Kidney (tissue), 14 donors: Measurements from ENCODE around the gene KRT75. TPM values are rescaled to one million over a fixed set of nuclear protein-coding genes. Genes with fewer than 3 reads are reported as not detected.

Experiments used
- DNase-seq, 5 donors: peaks; one replicate each; pipeline ENCODE4 v3.0.0-alpha.2; 2013 to 2020
- FAIRE-seq: peaks from 2 replicates; lab custom pipeline; 2012; peaks lifted over from hg19 to GRCh38; lab: Jason Lieb, UNC
- H3K27ac ChIP-seq, 2 donors: one replicate each; pipeline ENCODE4 v1.7.0; 2013; ENCODE audit warnings: low read depth in 2 of 2, low read length in 2 of 2, inconsistent platforms in 1 of 2
- H3K27me3 ChIP-seq: one replicate; pipeline ENCODE4 v1.7.1; 2013; ENCODE audit warnings: low read length, inconsistent platforms; ENCODE audit not compliant: control insufficient read depth, insufficient read depth
- H3K36me3 ChIP-seq, 3 donors: one replicate each; pipeline versions ENCODE4 v1.7.0 to v1.7.1; 2013; ENCODE audit warnings: low read length in 3 of 3, control low read depth in 1 of 3, inconsistent platforms in 1 of 3; ENCODE audit not compliant: insufficient read depth in 3 of 3, control insufficient read depth in 2 of 3
- H3K4me1 ChIP-seq, 3 donors: one replicate each; pipeline versions ENCODE4 v1.7.0 to v1.7.1; 2013; ENCODE audit warnings: low read length in 3 of 3, inconsistent platforms in 1 of 3, low read depth in 1 of 3; ENCODE audit not compliant: control insufficient read depth in 2 of 3, insufficient read depth in 2 of 3
- H3K4me3 ChIP-seq, 3 donors: one replicate each; pipeline versions ENCODE4 v1.7.0 to v1.8.1; 2013; ENCODE audit warnings: low read length in 3 of 3, control low read depth in 1 of 3, inconsistent platforms in 1 of 3
- H3K9ac ChIP-seq, 3 donors: one replicate each; pipeline versions ENCODE4 v1.7.0 to v1.7.1; 2013; ENCODE audit warnings: low read length in 3 of 3, control low read depth in 1 of 3, inconsistent platforms in 1 of 3
- H3K9me3 ChIP-seq, 3 donors: one replicate each; pipeline versions ENCODE4 v1.7.0 to v1.7.1; 2013; ENCODE audit warnings: low read length in 3 of 3, control low read depth in 1 of 3, inconsistent platforms in 1 of 3; ENCODE audit not compliant: control insufficient read depth in 2 of 3, insufficient read depth in 1 of 3
- intact Hi-C: fragments of 100-400 bp; cut with DNase I; formaldehyde crosslinking; loops from one replicate; pipeline ENCODE4 v1.11.1; 2022
- polyA plus RNA-seq: library from polyadenylated mRNA; stranded (reverse); fragments of 350-450 nt; fragmentation: Illumina TruSeq; extraction: RNeasy Lipid Tissue Mini Kit (QIAGEN cat#74804); gene quantifications from one replicate; pipeline ENCODE4 v1.2.3, GENCODE V29; 2014; ENCODE audit warnings: low read depth, low replicate concordance; ENCODE audit not compliant: insufficient read depth
- total RNA-seq: library from RNA; stranded (reverse); fragmentation: NEBNext Ultra II Directional; extraction: Animal tissue kit (Norgen Biotek cat#: 25700); gene quantifications from one replicate; pipeline ENCODE4 v1.2.1, GENCODE V29; 2021
- TF ChIP-seq, protein P1 (sequence below): IDR thresholded peaks from 3 replicates; pipeline ENCODE4 v1.5.1; 2012; ENCODE audit warnings: mild to moderate bottlenecking, moderate library complexity, borderline replicate concordance; ENCODE audit not compliant: insufficient read depth; ENCODE audit errors: extremely low read depth
- donor health status: control.
- donor health status: control.
- donor health status: control.
- donor health status: control.
- donor health status: control.
- donor health status: DM: yes; HTN: yes; CAD: no.
- donor health status: Normal renal cell carcinoma (clear cell type).

KRT75 gene
- total and polyA plus RNA-seq, 2 donors from 2014 or later: not detected

DNA sequence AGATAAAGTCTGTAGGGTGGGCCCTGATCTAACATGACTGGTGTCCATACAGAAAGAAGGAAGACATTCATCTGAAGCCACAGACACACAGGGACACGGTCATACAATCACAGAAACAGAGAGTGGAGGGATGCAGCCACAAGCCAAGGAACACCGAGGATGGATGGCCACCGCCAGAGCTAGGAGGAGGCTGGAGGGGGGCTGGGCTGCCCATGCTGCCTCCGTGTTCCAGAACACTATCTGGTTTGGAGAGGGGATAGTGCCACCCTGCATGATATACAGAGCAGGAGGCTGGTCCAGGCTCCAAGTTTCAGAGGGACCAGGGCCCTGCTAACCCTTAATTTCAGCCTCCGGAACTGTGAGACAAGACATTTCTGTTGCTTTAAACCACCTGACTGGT lies 8.7 kb downstream of the KRT75 start:
- FAIRE-seq: no peak
- intact Hi-C loops: no loop called here

DNA sequence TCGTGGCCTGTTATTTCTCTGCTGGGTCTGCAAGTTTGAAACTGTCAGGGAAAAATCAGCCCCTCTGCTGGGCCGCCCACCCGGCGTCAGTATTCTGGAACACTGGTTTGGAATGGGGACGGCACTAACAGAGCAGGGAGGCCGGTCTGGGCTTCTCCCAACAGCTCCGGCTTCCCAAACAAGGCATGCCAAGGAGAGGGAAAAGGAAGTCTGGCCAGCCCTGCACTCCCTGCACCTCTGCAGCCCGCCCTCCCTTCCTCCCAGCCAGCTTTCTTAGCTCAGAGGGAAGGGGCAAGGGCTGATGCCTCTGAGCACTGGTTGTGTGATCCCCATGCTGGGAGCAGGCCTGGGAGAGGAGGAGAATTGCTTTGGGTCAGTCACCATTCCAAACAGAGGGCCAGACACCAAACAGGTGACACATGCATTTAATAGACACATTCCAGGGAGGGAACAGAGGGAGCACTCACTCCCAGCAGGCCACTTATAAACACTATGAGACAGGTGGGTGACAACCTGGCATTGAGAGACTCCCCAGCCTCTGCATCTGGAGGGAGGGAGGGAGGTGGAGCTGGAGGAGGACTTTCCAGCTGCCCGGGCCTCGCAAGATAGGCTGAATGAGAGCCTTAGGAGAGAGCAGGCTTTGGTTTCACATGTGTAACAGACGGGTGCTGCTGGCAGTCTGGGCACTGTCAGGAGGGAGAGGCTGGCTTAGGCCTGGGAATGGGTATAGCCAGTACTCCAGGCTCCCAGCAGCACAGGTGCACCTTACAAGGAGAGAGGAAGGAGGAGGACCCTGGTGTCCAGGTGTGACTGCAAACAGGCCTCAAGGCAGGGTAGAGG lies 10.3 kb downstream of the KRT75 start:
- Histone ChIP-seq H3K4me1 (no peaks in the 10 kb centered on the region), H3K27ac (no peak overlapping the region), H3K36me3 (no peaks in the 10 kb centered on the region), H3K9ac (no peak overlapping the region), H3K4me3 (no peak overlapping the region), H3K27me3 (no peaks in the 10 kb centered on the region), H3K9me3 (no peaks in the 10 kb centered on the region)
- FAIRE-seq (no peak), DNase-seq (peak in 1 of 5 donors; percentile 74)
- intact Hi-C loops: no loop called here
- TF ChIP-seq, protein P1, sequence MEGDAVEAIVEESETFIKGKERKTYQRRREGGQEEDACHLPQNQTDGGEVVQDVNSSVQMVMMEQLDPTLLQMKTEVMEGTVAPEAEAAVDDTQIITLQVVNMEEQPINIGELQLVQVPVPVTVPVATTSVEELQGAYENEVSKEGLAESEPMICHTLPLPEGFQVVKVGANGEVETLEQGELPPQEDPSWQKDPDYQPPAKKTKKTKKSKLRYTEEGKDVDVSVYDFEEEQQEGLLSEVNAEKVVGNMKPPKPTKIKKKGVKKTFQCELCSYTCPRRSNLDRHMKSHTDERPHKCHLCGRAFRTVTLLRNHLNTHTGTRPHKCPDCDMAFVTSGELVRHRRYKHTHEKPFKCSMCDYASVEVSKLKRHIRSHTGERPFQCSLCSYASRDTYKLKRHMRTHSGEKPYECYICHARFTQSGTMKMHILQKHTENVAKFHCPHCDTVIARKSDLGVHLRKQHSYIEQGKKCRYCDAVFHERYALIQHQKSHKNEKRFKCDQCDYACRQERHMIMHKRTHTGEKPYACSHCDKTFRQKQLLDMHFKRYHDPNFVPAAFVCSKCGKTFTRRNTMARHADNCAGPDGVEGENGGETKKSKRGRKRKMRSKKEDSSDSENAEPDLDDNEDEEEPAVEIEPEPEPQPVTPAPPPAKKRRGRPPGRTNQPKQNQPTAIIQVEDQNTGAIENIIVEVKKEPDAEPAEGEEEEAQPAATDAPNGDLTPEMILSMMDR: no peak

More for the DNA sequence above, 8.7 kb downstream of the KRT75 start:
- Histone ChIP-seq H3K4me1 (no peaks in the 10 kb centered on the region), H3K27me3 (no peaks in the 10 kb centered on the region), H3K9me3 (no peaks in the 10 kb centered on the region), H3K36me3 (no peaks in the 10 kb centered on the region), H3K27ac (no peak overlapping the region), H3K4me3 (no peak overlapping the region), H3K9ac (no peak overlapping the region)
- TF ChIP-seq, protein P1: no peak
- no peak for DNase-seq

DNA sequence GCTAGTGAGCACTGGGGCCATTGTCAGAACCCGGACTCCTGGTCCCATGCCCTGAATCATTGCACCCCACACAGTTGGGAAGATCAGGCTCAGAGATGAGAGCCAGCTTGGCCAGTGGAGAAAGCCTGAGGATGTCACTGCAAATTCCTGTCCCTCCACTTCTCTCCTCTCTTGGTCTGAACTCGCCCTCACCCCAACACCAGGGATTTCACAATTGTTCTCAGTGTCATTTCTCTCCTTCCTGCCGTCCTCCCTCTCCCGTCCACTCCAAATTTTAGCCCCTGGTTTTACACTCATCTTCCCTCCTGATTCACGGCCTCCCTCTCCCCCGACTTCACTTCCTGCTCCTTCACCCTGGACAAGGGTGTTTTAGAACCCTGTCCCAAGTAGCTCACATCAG lies 11.1 kb downstream of the KRT75 start:
- no peak for FAIRE-seq

More for the DNA sequence above, 11.1 kb downstream of the KRT75 start:
- no peak overlapping the region for H3K9ac ChIP-seq
- intact Hi-C loops: no loop called here
- TF ChIP-seq, protein P1: no peak
- H3K36me3 ChIP-seq: no peaks in the 10 kb centered on the region
- H3K4me3 ChIP-seq: no peak overlapping the region
- DNase-seq: no peak
- H3K4me1 ChIP-seq: no peaks in the 10 kb centered on the region
- H3K9me3 ChIP-seq: no peaks in the 10 kb centered on the region
- no peaks in the 10 kb centered on the region for H3K27me3 ChIP-seq
- H3K27ac ChIP-seq: peak overlapping the region in 1 of 2 donors; percentile 13
